ENCODE results near the gene TACR1.
"Not testable (repeated sequence)": the region's sequence is repeated elsewhere in the genome, so short reads cannot be mapped to it uniquely, and the experiment has no call there.

Gene TACR1, protein sequence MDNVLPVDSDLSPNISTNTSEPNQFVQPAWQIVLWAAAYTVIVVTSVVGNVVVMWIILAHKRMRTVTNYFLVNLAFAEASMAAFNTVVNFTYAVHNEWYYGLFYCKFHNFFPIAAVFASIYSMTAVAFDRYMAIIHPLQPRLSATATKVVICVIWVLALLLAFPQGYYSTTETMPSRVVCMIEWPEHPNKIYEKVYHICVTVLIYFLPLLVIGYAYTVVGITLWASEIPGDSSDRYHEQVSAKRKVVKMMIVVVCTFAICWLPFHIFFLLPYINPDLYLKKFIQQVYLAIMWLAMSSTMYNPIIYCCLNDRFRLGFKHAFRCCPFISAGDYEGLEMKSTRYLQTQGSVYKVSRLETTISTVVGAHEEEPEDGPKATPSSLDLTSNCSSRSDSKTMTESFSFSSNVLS

DNA sequence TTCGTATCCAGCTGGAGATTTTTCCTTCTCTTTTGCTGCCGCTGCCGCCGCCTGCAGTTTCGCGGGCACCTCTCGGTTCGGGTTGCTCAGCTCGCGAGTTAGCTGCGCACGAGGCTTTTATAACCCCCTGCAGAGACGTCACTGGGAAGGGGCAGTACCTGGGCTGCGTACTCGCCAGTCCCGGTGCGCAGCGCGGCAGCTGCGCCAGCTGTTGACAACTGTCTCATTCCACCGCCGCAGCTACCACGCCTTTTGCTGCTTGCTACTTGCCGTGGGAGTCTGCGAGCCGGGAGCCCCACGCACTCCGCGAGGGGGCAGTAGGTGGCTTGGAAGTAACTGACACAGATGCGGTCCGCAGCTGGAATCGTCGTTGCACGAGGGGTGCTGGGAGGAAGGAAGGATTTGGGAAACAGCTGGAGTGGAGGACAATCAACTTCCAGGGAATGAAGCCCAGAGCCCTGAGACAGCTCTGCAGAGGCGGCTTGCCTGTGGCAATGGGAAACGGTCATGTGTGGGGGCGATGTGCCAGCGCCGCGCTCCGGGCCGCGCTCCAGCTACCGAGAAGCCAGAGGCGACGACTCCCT, at the start of gene TACR1:
TACR1 (minus strand) TSS at position 93 of the 584 bp plus-strand sequence. CDS start 586 bp downstream, outside the sequence.
- DNase-seq (ENCODE audit: extremely low spot score): peak; percentile 58
- CTCF ChIA-PET: interaction anchor here (0.7 to 1.3 kb wide), 4 partner anchors 12 to 206 kb away, joined by 3 to 5 read pairs (median 4); no protein-coding TSS in a partner anchor
- TF ChIP-seq L3MBTL2 (conservative IDR thresholded peaks at IDR 0.05) (0 out of 2 replicates have a peak, but pooled peaks have one; percentile 26), ELF4 (IDR thresholded peaks at IDR 0.05) (no peak), BHLHE40 (IDR thresholded peaks at IDR 0.05; ENCODE audit: borderline replicate concordance) (no peak)
- TF ChIP-seq, protein P1, sequence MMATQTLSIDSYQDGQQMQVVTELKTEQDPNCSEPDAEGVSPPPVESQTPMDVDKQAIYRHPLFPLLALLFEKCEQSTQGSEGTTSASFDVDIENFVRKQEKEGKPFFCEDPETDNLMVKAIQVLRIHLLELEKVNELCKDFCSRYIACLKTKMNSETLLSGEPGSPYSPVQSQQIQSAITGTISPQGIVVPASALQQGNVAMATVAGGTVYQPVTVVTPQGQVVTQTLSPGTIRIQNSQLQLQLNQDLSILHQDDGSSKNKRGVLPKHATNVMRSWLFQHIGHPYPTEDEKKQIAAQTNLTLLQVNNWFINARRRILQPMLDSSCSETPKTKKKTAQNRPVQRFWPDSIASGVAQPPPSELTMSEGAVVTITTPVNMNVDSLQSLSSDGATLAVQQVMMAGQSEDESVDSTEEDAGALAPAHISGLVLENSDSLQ (IDR thresholded peaks at IDR 0.05): no peak
- POLR2A ChIA-PET: no interaction called here

DNA sequence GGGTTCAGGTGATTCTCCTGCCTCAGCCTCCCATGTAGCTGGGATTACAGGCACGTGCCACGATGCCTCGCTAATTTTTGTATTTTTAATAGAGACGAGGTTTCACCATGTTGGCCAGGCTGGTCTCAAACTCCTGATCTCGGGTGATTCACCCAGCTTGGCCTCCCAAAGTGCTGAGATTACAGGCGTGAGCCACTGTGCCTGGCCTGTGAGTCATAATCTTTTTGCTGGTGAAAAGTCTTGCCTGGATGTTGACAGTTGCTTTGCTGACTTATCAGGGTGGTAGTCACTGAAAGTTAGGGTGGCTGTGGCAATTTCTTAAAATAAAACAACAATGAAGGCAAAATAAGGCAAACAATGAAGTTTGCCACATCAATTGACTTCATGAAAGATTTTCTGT, 49.3 kb upstream of the TACR1 start:
- CTCF ChIA-PET; POLR2A ChIA-PET; DNase-seq (ENCODE audit: extremely low spot score): not testable (repeated sequence)

DNA sequence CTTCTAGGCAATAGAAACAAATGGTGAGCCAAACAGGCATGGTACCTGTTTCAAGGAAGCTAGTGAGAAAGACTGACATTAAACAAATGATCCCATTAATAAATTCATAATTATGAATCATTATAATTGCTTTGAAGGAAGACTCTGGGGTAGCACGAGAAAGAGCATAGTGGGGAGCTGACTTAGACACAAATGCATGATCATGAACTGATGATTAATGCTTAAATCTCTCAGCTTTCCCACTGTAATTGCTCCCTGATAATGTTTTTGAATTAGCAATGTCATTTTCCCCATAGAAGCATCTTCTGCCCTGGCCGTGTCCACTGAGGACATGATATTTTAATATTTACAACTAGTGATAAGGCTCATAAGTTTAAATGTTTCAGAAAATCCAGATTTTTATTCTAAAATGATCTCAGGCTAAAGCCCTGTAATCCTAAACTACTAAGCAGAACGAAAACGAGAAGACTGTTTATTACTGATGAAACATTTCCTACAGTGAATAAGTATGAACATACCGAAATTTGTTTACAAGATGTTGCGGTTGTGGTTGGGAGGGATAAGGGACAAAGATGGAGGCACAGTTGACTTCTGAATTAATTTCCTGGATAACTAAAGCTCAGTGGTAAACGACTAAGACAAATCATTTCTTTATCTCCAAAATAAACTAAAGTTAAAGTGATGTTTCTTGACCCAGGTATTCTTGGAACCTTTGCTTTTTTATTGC, 47.3 kb upstream of the TACR1 start:
- POLR2A ChIA-PET: no interaction called here
- TF ChIP-seq ZNF384 (IDR thresholded peaks at IDR 0.05) (no peak), LEF1 (IDR thresholded peaks at IDR 0.05; ENCODE audit: borderline replicate concordance) (no peak), NFRKB (IDR thresholded peaks at IDR 0.05) (no peak), SP1 (IDR thresholded peaks at IDR 0.05) (no peak), FOXK2 (IDR thresholded peaks at IDR 0.05) (no peak), ARNT (IDR thresholded peaks at IDR 0.05) (no peak), FOXA1 (IDR thresholded peaks at IDR 0.05) (no peak), TARDBP (IDR thresholded peaks at IDR 0.05) (no peak), BHLHE40 (IDR thresholded peaks at IDR 0.05; ENCODE audit: borderline replicate concordance) (no peak), SUZ12 (IDR thresholded peaks at IDR 0.05) (no peak), ELF4 (IDR thresholded peaks at IDR 0.05) (no peak), L3MBTL2 (conservative IDR thresholded peaks at IDR 0.05) (no peak), HDGF (IDR thresholded peaks at IDR 0.05; ENCODE audit: borderline replicate concordance) (no peak), CTBP1 (IDR thresholded peaks at IDR 0.05; ENCODE audit: borderline replicate concordance) (no peak), FOXM1 (IDR thresholded peaks at IDR 0.05; ENCODE audit: borderline replicate concordance) (no peak)
- TF ChIP-seq, protein P1 (IDR thresholded peaks at IDR 0.05): no peak
- DNase-seq (ENCODE audit: extremely low spot score): no peak
- CTCF ChIA-PET: no interaction called here

DNA sequence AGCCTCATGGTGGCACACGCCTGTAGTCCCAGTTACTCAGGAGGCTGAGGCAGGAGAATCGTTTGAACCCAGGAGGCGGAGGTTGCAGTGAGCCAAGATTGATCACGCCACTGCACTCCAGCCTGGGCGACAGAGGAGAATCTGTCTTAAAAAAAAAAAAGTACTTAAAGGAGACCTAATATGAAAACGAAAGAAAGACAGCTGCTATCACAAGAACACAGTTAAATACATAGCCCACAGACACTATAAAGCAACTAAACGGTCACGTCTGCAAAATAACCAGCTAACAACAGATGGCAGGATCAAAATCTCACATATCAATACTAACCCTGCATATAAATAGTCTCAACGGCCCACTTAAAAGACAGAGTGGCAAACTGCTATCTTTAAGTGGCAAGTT, 43.9 kb upstream of the TACR1 start:
- POLR2A ChIA-PET: no interaction called here
- no peak for TF ChIP-seq LEF1 (IDR thresholded peaks at IDR 0.05; ENCODE audit: borderline replicate concordance)
- TF ChIP-seq FOXA1 (IDR thresholded peaks at IDR 0.05): no peak
- TF ChIP-seq SUZ12 (IDR thresholded peaks at IDR 0.05): no peak
- no peak for TF ChIP-seq SP1 (IDR thresholded peaks at IDR 0.05)
- TF ChIP-seq ELF4 (IDR thresholded peaks at IDR 0.05): no peak
- no peak for TF ChIP-seq ARNT (IDR thresholded peaks at IDR 0.05)
- TF ChIP-seq CTBP1 (IDR thresholded peaks at IDR 0.05; ENCODE audit: borderline replicate concordance): no peak
- TF ChIP-seq L3MBTL2 (conservative IDR thresholded peaks at IDR 0.05): no peak
- no peak for TF ChIP-seq FOXM1 (IDR thresholded peaks at IDR 0.05; ENCODE audit: borderline replicate concordance)
- no peak for TF ChIP-seq NFRKB (IDR thresholded peaks at IDR 0.05)
- TF ChIP-seq BHLHE40 (IDR thresholded peaks at IDR 0.05; ENCODE audit: borderline replicate concordance): no peak
- DNase-seq (ENCODE audit: extremely low spot score): no peak
- CTCF ChIA-PET: interaction anchor here (0.6 to 0.7 kb wide), 2 partner anchors 179 to 528 kb away, joined by 3 read pairs; no protein-coding TSS in a partner anchor

DNA sequence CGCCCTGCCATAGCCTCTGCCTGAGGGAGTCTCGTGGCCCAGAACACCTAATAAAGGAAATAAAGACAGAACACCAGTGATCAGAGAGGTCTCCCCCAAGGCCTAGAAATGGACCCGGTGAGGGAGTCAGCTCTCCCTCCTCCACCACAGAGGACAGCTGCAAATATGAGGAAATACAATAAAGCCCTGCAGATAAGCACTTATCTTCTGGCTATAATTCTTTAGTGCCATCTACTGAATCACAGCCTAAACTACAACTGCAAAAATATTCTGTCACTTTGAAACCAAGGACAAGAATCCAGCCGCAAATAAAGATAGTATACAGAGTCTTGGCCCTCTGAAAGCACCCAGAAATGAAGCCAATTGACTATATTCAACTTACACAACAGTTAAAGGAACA, 42.4 kb upstream of the TACR1 start:
- ChIA-PET POLR2A (no interaction called here), CTCF (interaction anchor here (0.7 to 1.2 kb wide), 3 partner anchors 52 to 176 kb away, joined by 3 to 4 read pairs (median 3); no protein-coding TSS in a partner anchor)
- TF ChIP-seq NFRKB (IDR thresholded peaks at IDR 0.05): no peak
- DNase-seq (ENCODE audit: extremely low spot score): peak; percentile 17

DNA sequence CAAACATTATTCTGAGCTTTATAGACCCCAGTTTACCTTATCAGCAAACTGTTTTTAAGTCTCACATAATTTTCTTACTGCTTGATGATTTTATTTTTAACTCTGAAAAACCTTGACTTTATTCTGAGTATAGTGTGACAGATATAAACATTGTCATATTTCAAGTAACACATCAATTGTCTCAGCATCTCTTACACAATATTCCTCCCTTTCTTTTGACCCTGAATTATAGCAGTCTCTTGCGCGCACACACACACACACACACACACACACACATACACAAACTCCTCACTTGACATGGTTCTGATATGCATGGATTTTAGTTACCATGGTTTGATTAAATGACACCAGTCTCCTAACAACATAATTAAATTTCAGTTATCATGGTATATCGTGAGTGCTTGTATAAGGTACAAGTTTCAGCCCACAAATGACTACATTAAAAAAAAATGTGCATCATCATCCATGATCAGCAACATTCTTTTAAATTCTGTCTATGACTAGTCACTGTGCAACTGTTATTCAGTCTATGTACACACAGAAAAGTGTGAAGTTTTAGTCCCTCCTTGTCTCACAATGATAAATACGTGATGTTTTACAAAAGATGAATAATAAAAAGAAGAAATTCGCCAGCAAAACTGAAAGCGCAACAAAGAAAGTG, 39.5 kb upstream of the TACR1 start:
- ChIA-PET CTCF (no interaction called here), POLR2A (no interaction called here)
- DNase-seq (ENCODE audit: extremely low spot score): no peak
- TF ChIP-seq ARNT (IDR thresholded peaks at IDR 0.05): no peak
- TF ChIP-seq CTBP1 (IDR thresholded peaks at IDR 0.05; ENCODE audit: borderline replicate concordance): no peak
- TF ChIP-seq FOXM1 (IDR thresholded peaks at IDR 0.05; ENCODE audit: borderline replicate concordance): no peak
- TF ChIP-seq SUZ12 (IDR thresholded peaks at IDR 0.05): no peak
- TF ChIP-seq LEF1 (IDR thresholded peaks at IDR 0.05; ENCODE audit: borderline replicate concordance): no peak
- no peak for TF ChIP-seq HDGF (IDR thresholded peaks at IDR 0.05; ENCODE audit: borderline replicate concordance)
- no peak for TF ChIP-seq ELF4 (IDR thresholded peaks at IDR 0.05)
- no peak for TF ChIP-seq L3MBTL2 (conservative IDR thresholded peaks at IDR 0.05)
- no peak for TF ChIP-seq FOXA1 (IDR thresholded peaks at IDR 0.05)
- TF ChIP-seq BHLHE40 (IDR thresholded peaks at IDR 0.05; ENCODE audit: borderline replicate concordance): no peak
- TF ChIP-seq, protein P1 (IDR thresholded peaks at IDR 0.05): no peak
- TF ChIP-seq FOXK2 (IDR thresholded peaks at IDR 0.05): no peak
- TF ChIP-seq SP1 (IDR thresholded peaks at IDR 0.05): no peak
- TF ChIP-seq NFRKB (IDR thresholded peaks at IDR 0.05): no peak
- TF ChIP-seq TARDBP (IDR thresholded peaks at IDR 0.05): no peak
- TF ChIP-seq ZNF384 (IDR thresholded peaks at IDR 0.05): no peak
